DMS79 treated with DMSO at 0.1 percent for 48 hours (cell line): ENCODE results near the gene HLA-DMA.

ENCODE experiments used
- DNase-seq: peaks from one replicate; lab custom pipeline; 2025; lab: John Stamatoyannopoulos, UW

HLA-DMA gene

DNA sequence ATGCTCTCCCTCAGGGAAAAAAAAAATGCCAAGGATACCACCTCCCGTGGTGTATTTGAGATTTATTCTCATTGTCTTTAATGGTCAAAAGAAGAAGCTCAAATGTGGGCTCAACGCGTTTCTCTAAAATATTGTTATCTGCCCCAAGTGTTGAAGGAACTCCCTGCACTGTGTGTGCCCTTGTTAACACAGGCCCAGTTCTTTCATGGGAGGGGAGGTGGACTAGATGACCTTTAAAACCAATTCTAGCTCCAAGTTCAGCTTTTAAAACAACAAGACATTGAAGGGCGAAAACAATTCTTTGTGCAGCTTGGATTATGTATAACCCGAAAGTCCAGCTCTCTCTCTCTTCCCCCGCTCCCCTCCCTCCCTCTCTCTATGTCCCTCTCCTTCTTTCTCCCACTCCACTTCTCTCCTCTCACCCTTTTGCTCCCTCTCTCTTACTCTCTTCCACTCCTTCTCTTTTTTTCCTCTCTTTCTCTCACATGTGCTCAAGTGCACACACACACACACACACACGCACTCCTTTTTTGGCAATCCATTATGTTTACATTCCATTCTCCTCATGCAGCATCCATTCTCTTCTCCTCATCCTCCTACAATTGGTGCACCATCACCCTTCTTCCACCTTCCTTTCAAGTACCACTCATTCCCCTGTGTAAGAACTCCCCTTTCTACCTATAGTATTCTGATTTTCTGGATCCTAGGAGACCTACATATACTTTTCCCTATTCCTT, 20.6 kb downstream of the HLA-DMA start:
- DNase-seq: no peak

DNA sequence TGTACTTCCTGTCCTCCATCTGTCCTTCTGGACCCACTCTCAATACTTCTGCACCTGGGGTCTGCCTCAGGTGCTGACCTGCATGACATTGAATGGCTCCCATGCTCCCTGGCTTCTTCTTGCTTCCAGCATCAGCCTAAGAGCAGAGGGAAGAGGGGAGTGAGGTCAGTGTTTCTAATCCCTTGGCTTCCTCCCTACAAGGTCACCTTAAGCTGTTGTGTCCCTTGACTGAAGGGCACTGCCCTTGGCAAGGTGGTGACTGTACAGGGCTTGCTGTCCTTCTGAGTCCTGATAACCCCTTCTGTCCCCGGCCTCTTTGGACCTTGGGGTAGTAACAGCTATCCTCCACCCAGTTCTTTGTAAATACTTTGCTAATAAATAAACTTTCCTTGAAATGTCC, 21.7 kb downstream of the HLA-DMA start:
- DNase-seq: no peak

DNA sequence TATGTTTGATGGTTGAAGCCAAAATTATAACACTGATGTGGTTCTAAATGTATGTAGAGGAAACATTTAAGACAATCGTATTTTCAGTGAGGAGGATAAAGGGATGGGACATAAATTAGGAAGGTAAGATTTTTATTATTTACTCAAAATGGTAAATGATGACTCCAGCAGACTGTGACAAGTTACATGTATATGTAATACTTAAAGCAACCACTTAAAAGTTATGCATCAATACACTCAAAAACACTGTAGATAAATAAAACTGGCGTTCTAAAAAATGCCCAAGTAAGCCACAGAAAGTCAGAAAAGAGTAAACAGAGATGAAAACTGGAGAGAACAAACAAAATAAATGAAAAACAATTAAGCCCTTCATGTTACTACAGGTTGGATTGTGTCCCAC, 30.8 kb downstream of the HLA-DMA start:
- peak; percentile 21 for DNase-seq

DNA sequence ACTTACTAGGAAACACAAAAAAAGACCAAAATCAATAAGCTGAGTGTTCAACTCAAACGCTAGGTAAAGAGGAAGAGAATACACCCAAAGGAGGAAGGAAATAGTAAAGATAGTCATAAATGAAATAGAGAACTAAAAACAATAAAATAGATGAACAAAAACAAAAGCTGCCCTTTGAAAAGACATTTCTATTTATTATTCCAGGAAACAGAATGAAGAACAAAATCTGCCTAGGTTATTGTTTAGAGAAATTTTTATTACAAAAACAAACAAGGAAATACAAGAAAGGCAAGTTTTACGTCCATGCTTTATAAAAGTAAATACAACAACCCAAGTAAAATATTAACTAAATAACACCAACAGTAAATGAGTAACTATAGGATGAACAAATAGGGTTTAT, 32.2 kb downstream of the HLA-DMA start:
- no peak for DNase-seq

DNA sequence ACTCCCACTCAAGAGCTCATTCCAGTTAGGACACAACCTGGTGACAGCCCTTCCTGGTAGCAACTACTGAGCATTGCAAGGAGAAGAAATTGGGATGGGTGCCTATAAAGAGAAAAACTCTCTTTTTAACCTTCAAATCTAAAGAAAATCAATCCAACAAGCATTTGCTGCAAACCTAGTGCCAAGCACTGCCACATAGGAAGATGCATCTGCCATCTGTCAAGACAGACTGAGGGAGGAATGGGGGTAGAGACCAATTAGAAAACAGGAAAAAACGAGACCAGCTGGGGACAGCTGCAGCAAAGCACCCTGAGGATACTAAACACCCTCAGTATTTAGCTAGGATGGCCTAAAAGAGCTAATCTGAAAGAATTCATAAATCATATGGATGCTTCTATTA, 39.9 kb downstream of the HLA-DMA start:
- no peak for DNase-seq

DNA sequence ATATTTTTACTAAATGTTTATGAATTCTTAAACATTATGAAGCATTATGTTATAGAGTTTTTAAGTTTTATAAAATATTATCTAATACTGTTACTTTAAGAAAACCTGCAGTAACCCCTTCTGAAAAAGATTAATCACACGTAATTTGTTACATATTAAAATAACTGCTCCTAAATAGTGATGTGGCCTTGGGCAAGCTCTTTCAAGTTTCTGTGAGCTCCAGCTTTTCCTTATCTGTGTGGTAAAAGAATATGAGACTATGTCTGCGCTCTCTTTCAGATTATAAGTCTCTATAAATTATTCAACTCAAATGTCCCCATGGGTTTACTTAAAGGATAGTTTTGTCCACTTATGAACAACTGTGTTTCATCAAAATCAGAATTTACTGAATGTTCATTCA, 44.0 kb downstream of the HLA-DMA start:
- DNase-seq: no peak

DNA sequence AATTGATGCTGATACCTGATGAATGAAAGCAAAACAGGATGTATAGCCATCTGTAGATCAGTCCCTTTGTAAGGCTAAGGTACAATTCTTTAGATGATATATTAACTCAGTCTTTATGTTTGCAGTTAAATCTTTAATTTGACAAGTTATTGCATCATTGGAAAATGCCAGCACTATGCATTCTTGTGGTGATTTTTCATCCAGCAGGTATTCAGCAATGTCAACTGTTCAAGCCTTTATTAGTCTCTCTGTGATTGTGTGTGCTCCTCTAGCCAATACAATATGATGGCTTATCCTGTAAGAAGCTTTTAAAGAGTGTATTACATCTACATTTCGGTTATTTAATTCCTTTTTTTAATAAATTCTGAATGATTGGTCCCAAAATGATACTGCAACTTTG, 46.4 kb downstream of the HLA-DMA start:
- DNase-seq: no peak

DNA sequence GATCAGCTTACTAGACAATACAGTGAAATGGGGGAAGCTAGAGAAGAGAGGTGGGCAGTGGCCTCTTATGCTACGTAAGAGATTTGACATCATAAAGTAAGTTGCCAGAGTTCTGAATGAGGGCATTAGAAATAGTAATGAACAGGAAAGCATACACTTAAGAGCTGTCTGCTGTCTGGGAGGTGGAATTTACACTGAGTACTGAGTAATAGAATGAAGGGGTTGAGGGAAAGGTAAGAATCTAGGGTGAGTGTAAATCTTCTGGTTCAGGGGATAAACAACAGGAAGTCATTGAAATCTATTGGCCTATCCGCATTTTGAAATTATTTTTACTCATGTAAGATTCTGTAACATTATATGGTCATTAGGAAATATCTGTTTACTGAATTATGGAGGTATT, 47.8 kb downstream of the HLA-DMA start:
- no peak for DNase-seq

DNA sequence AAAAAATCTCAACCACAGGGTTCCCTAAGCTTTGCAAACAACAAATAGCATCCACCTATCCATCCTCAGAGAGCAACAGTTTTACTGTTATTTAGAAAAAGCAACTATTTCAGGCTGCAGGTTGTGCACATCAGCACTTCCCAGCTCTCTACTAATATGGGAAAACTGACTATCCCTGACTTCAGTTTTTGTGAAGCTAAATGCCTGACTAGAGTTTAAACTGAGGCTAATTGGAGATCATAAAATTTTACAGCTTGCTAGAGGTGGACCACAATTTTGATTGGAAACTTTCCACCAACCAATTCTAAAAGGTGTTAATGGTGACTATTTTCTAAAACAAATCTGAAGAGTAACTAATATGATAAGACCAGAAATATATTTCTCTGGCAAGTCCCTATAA, 48.9 kb downstream of the HLA-DMA start:
- no peak for DNase-seq
